Mesodermal cell (in vitro differentiated cells): ENCODE data around the gene SH3D21. TPM values are rescaled to one million over a fixed set of nuclear protein-coding genes. Genes with fewer than 3 reads are reported as not detected.
A peak's percentile ranks its signal among the peaks of the same experiment; 100 is the strongest.

Experiments
- H3K27ac ChIP-seq: 2 replicates; pipeline ENCODE4 v1.7.0; 2013; ENCODE audit warnings: mild to moderate bottlenecking, low read depth, low read length, moderate library complexity; ENCODE audit not compliant: severe bottlenecking
- H3K36me3 ChIP-seq: 2 replicates; pipeline ENCODE4 v1.7.1; 2013; ENCODE audit warnings: mild to moderate bottlenecking, low read length, moderate library complexity; ENCODE audit not compliant: control insufficient read depth, insufficient read depth
- H3K4me1 ChIP-seq: one replicate; pipeline ENCODE4 v1.7.1; 2013; ENCODE audit warnings: mild to moderate bottlenecking, low read length; ENCODE audit not compliant: insufficient read depth, control insufficient read depth, poor library complexity, severe bottlenecking
- H3K4me3 ChIP-seq: 2 replicates; pipeline ENCODE4 v1.7.0; 2013; ENCODE audit warnings: low read length, control low read depth, mild to moderate bottlenecking; ENCODE audit not compliant: insufficient read depth, poor library complexity, severe bottlenecking; ENCODE audit errors: extremely low read depth
- H3K9me3 ChIP-seq: 2 replicates; pipeline ENCODE4 v1.7.1; 2013; ENCODE audit warnings: mild to moderate bottlenecking, low read length, moderate library complexity; ENCODE audit not compliant: control insufficient read depth
- WGBS, 2 experiments: methylation state at CpG; one replicate each; pipeline ENCODE4 v1.1.5; 2013; ENCODE audit warnings: missing lambda C conversion rate in 2 of 2; ENCODE audit not compliant: insufficient coverage in 2 of 2; 5-methylcytosine and 5-hydroxymethylcytosine counted together
- polyA plus RNA-seq, 2 experiments: library from polyadenylated mRNA; stranded (reverse); fragments of 50-300 nt; gene quantifications; one replicate each; pipeline ENCODE4 v1.2.3, GENCODE V29; 2013

Gene SH3D21
- 5.3 TPM for polyA plus RNA-seq (2013, experiment 1 of 2)
- 5.3 TPM for polyA plus RNA-seq (2013, experiment 2 of 2)

DNA sequence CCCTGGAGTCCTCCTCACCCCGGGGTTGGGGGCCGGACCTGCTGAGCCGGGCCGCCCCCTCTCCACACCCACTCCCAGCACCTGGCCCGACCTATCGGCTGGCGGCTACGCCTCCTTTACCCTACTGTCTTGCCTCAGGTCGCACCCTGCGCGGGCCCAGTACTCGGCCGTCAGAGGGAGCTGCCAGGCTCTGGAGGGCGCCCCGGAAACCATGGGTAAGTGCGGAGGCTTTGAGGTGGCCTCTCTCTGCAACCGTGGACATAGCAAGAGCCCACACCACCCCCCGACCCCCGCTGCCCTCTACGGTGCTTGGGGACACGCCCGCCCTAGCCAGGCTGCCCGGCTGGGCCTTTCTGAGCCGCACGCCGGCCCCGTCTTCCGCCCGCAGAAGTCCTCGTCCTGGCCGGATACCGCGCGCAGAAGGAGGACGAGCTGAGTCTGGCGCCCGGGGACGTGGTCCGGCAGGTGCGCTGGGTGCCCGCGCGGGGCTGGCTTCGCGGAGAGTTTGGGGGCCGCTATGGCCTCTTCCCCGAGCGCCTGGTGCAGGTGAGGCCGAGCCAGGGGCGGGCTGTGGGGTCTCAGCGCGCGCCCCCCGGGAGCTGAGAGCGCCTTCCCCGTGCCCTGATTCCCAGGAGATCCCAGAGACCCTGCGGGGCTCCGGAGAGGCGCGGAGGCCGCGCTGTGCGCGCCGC, at the start of gene SH3D21:
Gene SH3D21 (plus strand): TSS at position 159 of the 692 bp plus-strand sequence. CDS start 53 bp downstream, at position 212.
- WGBS, 2 experiments: 5 to 8% methylated on average over 48 to 56 of the region's 65 CpGs

GRCh38 chr1:36256558-36257374, 49.4 kb upstream of the SH3D21 start:
- no peak overlapping the region for H3K4me3 ChIP-seq
- H3K36me3 ChIP-seq: peaks cover 63% of the 10 kb centered on the region
- H3K27ac ChIP-seq: no peak overlapping the region
- H3K4me1 ChIP-seq: no peaks in the 10 kb centered on the region
- no peaks in the 10 kb centered on the region for H3K9me3 ChIP-seq
- WGBS, 2 experiments: 82 to 88% methylated on average over 7 to 12 of the region's 15 CpGs

More for the DNA sequence above, at the start of gene SH3D21:
- Histone ChIP-seq H3K4me1 (peaks cover 20% of the 10 kb centered on the region), H3K36me3 (peaks cover 65% of the 10 kb centered on the region), H3K9me3 (no peaks in the 10 kb centered on the region), H3K27ac (peak within 1 kb of the TSS; percentile 54), H3K4me3 (peak within 1 kb of the TSS; percentile 46)

DNA sequence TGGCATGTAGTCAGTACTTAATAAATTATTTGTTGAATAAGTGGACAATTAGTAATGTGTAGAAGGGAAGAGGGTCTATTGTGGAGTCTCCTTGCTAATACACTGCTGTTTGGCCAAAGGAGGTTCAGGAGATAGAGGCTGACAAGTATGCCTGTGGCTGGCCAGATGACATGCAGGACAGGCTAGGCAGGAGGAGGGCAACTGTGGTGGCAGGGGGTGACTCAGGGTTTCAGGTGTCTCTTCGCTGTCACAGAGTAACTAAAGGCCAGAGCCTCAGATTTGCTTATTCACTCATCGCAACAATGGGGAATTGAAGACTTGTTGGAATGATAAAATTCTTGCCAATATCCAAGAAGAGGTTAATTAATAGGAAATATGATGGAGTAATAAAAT, 48.8 kb upstream of the SH3D21 start:
- Histone ChIP-seq H3K4me1 (no peaks in the 10 kb centered on the region), H3K27ac (no peak overlapping the region), H3K4me3 (no peak overlapping the region), H3K36me3 (peaks cover 59% of the 10 kb centered on the region), H3K9me3 (no peaks in the 10 kb centered on the region)
- WGBS, 2 experiments: 81 to 95% methylated on average over 2 of the region's 2 CpGs

GRCh38 chr1:36258960-36259344, 47.2 kb upstream of the SH3D21 start:
- no CpG with 5 or more reads among the region's 1 CpG for WGBS, 2 experiments
- no peak overlapping the region for H3K4me3 ChIP-seq
- no peaks in the 10 kb centered on the region for H3K9me3 ChIP-seq
- H3K4me1 ChIP-seq: no peaks in the 10 kb centered on the region
- H3K27ac ChIP-seq: no peak overlapping the region
- H3K36me3 ChIP-seq: peaks cover 63% of the 10 kb centered on the region

GRCh38 chr1:36268981-36269380, 37.2 kb upstream of the SH3D21 start:
- no peak overlapping the region for H3K4me3 ChIP-seq
- no peaks in the 10 kb centered on the region for H3K9me3 ChIP-seq
- H3K27ac ChIP-seq: no peak overlapping the region
- H3K36me3 ChIP-seq: peaks cover 78% of the 10 kb centered on the region
- peaks cover 4% of the 10 kb centered on the region for H3K4me1 ChIP-seq
- WGBS, 2 experiments: 95 to 100% methylated on average over 4 to 5 of the region's 6 CpGs

DNA sequence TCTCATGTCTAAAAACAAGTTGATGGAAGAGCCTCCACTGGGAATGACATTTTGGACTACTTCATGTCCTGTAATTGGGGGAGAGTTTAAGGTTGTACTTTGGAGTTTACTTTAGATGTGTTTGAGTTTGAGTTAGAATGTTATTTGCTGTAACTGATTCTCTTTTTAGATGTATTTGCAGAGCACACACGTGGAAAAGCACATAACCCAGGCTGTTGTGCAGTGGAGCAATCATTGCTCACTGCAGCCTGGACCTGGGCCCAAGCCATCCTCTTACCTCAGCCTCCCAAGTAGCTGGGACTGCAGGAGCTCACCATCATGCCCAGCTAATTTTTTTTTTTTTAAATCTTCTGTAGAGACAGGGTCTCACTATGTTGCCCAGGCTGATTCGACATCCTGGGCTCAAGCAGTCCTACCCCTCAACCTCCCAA, 36.7 kb upstream of the SH3D21 start:
- H3K36me3 ChIP-seq: peaks cover 78% of the 10 kb centered on the region
- no peaks in the 10 kb centered on the region for H3K9me3 ChIP-seq
- H3K27ac ChIP-seq: no peak overlapping the region
- no peak overlapping the region for H3K4me3 ChIP-seq
- peaks cover 4% of the 10 kb centered on the region for H3K4me1 ChIP-seq
- 95 to 96% methylated on average over 2 of the region's 2 CpGs for WGBS, 2 experiments

DNA sequence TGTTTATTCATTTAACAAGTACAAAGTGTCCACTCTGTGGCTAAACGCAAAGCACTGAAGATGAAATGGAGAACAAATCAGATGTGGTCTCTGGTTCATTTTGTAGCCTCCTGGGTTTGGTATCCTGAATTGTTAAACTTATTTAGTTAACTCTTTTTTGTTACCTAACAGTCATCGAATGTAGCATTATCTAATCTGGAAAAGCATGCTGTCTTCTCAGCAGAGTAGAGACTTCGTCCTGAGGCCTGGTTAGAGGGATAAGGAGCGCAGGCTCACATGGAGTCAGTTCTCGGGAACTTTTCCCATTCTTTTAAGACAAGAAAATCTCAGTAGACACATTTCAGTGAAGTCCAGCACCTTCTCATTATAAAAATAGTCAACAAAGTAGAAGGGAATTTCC, 33.1 kb upstream of the SH3D21 start:
- Histone ChIP-seq H3K4me1 (peaks cover 4% of the 10 kb centered on the region), H3K27ac (peak overlapping the region; percentile 20), H3K36me3 (peaks cover 68% of the 10 kb centered on the region), H3K4me3 (no peak overlapping the region), H3K9me3 (no peaks in the 10 kb centered on the region)
- WGBS, 2 experiments: 95 to 100% methylated on average over 2 to 3 of the region's 5 CpGs

DNA sequence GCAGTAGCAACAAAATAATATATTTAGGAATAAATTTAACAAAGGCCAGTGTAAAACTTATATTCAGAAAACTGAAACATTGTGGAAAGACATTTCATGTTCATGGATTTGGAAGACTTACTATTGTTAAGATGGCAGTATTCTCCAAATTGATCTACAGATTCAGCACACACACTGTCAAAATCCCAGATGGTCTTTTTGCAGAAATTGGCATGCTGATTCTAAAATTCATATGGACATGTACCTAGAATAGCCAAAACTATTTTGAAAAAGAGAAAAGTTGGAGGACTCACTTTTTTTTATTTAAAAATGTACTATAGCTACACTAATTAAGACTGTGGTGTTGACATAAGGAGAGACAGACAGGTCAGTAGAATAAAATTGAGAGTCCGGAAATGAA, 32.0 kb upstream of the SH3D21 start:
- Histone ChIP-seq H3K4me1 (peaks cover 4% of the 10 kb centered on the region), H3K36me3 (peaks cover 62% of the 10 kb centered on the region), H3K27ac (no peak overlapping the region), H3K9me3 (no peaks in the 10 kb centered on the region), H3K4me3 (no peak overlapping the region)
- no CpG with 5 or more reads among the region's 1 CpG for WGBS, 2 experiments

GRCh38 chr1:36276688-36277087, 29.5 kb upstream of the SH3D21 start:
- Histone ChIP-seq H3K4me1 (peaks cover 4% of the 10 kb centered on the region), H3K9me3 (no peaks in the 10 kb centered on the region), H3K4me3 (no peak overlapping the region), H3K36me3 (peaks cover 58% of the 10 kb centered on the region), H3K27ac (no peak overlapping the region)
- 100% methylated on average over 2 to 3 of the region's 6 CpGs for WGBS, 2 experiments

- Histone ChIP-seq H3K27ac (no peak overlapping the region), H3K4me1 (no peaks in the 10 kb centered on the region), H3K36me3 (peaks cover 48% of the 10 kb centered on the region), H3K4me3 (no peak overlapping the region), H3K9me3 (no peaks in the 10 kb centered on the region)
- 83 to 100% methylated on average over 1 of the region's 2 CpGs for WGBS, 2 experiments
These were observed 26.9 kb upstream of the SH3D21 start for GRCh38 chr1:36279110-36279788.
